LNCAP (cell line): ENCODE data around the gene FOS.

Source experiments
- CTCF ChIP-seq: fragments of 450-650 bp; IDR thresholded peaks from 2 replicates; pipeline ENCODE4 v1.5.1; 2017; ENCODE audit warnings: mild to moderate bottlenecking

FOS gene

GRCh38 chr14:75280831-75281653 is 2.4 kb downstream of the FOS start:
- TF ChIP-seq CTCF = no peak

GRCh38 chr14:75281654-75282019 is 3.0 kb downstream of the FOS start:
- no peak for TF ChIP-seq CTCF

- no peak for TF ChIP-seq CTCF
These were observed 3.5 kb downstream of the FOS start for GRCh38 chr14:75282170-75282554.

- TF ChIP-seq CTCF = peak; percentile 31; the same call in 1 of the 2 replicates
These were observed 4.7 kb downstream of the FOS start for GRCh38 chr14:75283162-75283832.

GRCh38 chr14:75283833-75284563 is 5.4 kb downstream of the FOS start:
- TF ChIP-seq CTCF = no peak; the same call in 1 of the 2 replicates

- no peak for TF ChIP-seq CTCF
These were observed 6.7 kb downstream of the FOS start for GRCh38 chr14:75285331-75285730.

- no peak for TF ChIP-seq CTCF
These were observed 7.7 kb downstream of the FOS start for GRCh38 chr14:75286313-75286712.
